GM21786 (cell line): ENCODE measurements around the gene CD226.
"Not testable (repeated sequence)": the region's sequence is repeated elsewhere in the genome, so short reads cannot be mapped to it uniquely, and the experiment has no call there.

ENCODE experiments used
- ATAC-seq: cut with Tn5 transposase; IDR thresholded peaks from one replicate; pipeline ENCODE4 v1.9.1; 2021; ENCODE audit not compliant: unreplicated experiment

CD226 gene

DNA sequence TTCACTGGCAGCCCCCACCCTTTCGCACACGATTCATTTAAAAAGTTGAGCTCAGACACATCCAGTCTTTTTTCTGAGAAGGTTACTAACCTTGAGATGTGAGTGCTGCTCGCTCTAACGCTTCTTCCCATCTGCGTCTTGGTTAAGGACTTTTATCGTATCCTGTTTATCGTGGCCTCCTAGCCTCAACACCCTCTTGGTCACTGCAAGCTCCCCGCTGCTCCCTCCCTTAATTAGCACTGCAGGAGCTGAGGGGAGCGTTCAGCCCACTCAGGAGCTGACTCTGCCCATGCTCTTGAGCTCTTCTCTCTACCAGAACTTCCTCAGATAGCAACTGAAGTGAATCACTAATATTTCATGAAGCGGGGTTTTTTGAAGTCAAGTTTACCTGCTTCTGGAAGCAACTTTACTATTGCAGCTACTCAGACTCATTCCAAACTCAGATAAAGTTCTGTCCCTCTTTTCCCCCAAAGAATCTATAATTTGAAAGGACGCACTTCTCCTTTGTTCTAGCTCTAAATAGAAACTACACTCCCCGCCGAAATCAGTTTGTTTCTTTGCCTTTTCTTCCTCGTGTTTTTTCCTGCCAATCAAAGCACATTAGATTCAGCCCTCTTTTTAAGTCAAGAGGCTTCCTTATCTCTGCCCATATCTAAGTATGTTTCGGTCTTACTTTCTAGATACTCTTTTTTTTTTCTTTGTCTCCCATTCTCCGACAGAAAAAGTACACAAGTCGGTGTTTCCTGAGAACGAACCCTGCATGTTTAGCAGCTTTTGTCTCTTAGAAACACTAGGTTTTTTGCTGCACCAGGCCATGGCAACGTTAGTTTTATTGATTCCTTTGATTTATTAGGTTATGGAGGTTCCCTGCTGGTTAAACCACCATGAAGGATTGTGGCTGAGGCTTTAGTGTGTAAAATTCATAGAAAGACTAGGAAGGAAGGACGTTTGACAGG, 9.3 kb upstream of the CD226 start:
- ATAC-seq, result no peak

GRCh38 chr18:69956057-69956456, 8.4 kb upstream of the CD226 start:
- ATAC-seq, result no peak

DNA sequence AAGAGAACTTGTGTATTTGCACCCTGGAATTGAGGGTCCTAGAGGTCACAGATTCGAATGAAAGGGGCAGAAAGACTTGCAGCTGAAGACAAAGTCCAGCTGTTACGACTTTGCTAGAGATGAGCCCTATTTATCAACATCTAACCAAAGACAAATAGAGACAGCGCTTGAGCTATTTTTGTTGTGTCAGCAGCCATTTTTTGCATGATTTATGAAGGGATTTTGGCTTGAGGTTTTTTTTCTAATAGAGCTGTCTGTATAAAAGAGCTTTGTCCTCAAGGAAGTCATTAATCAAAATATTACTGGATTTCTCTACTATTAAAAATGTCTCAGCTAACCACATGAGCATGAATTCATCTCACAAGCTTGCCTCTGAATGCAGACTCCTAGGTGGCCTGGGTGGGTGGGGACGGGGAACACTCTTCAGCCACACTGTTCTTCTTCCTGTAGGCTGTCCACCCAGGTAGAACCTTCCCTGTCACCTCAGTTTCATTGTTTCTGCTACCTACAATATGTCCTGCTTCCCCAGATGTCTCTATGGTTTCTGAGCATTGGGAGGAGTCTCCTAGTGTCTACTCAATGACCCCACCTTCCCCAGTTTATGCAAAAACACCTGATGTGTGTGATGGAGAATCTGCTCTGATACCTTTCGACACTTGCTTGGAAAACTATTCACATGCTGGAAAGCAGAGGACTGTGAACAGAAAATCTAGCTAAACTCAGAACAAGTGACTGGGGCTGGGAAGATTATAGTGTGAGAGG, 7.2 kb upstream of the CD226 start:
- peak; percentile 27 for ATAC-seq

DNA sequence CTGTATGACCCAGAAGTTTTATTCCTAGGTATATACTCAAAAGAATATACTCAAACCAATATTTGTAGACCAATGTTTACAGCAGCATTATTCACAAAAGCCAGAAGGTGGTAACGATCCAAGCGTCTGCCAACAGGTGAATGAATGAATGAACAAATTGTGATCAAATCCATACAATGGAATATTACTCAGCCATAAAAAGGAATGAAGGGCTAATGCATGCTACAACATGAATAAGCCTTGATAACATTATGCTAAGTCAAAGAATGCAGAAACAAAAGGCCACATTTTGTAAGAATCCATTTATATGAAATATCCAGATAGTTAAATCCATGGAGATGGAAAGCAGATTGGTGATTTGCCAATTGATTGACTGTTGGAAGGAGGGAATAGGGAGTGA, 5.5 kb upstream of the CD226 start:
- no peak for ATAC-seq

- ATAC-seq, result no peak
Observed at GRCh38 chr18:69951182-69951581, 3.5 kb upstream of the CD226 start.

DNA sequence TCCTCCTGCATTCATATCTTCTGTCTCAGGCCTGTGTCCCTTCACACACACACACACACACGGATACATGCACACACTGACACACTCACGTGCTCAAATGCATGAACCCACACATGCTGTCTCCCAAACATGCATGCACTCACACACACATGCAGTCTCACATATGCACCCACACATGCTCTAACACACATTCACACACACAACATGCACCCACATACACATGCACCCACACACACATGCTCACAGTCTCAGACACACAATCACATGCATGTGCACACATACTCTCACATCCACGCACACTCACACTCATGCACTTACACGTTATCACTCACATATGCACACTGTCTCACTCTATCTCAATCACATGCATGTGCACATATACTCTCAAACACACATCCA, 1.9 kb upstream of the CD226 start:
- no peak for ATAC-seq

DNA sequence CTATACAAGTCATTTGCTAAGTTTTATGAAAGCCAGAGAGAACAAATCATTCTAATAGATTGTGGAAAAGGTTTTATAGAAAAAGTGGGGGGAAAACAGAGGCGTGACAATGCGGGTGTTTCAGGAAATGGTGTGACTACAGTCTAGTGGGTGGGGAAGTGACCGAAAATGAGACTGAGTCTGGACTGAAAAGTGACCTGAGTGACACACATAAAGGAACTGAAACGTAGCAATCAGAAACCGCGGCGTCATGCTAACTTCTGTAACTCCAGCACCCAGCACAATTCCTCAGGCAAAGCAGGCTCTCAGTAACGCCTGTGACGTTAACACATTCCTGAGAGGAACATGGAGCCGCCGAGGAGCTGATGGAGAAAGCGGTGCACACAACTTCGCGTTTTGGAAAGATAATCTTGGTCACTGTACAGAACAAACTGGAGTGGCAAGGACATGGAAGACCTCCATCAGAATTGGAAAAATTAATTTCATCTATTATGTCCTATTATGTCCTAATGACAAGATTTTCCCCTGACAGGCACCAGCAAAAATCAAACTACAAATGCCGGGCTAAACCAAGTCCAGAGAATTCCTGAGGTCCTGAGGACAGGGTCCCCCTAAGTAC, 1.4 kb upstream of the CD226 start:
- peak; percentile 84 for ATAC-seq

DNA sequence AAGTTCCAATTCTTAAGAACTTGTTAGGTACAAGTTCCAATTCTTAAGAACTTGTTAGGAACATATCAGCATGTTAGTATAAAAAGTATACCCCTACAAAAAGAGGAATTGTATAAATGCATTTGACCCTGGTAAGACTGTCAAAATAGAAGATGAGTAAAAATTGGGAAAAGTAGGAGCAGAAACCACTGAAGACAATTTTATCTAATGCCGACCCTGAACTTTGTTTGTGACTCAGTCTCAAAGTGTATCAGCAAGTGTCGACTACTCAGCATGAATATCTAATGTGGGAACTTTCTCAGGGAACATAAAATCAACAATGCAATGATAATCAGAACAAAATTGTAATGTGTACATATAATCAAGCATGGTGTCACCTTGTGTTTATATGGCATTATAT, 583 bp upstream of the CD226 start:
- no peak for ATAC-seq

DNA sequence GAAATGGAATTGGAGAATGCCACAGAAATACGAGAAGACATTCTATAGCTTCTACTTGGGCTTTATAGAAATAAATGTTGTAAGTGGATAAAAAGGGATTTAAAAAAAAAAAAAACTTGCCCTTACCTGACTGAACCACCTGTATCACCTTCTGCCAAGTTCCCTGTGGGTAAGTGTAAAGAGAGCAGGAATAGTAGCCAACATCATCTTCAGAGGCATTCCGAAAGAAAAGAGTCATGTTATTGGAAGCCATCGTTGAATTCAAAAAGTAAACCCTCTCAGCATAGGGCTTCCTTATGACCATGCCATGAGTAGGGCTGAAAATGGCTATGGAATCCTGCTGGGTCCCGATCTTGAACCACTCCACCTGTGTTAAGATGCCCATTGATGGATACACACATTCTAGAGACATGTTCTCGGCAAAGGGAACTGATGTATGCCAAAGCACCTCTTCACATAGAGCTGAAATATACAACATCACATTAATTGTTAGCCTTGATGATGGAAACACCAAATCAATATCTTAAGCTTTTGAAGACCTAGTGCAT, 991 bp downstream of the CD226 start:
- no peak for ATAC-seq

GRCh38 chr18:69945220-69946114, 2.2 kb downstream of the CD226 start:
- ATAC-seq, result no peak

DNA sequence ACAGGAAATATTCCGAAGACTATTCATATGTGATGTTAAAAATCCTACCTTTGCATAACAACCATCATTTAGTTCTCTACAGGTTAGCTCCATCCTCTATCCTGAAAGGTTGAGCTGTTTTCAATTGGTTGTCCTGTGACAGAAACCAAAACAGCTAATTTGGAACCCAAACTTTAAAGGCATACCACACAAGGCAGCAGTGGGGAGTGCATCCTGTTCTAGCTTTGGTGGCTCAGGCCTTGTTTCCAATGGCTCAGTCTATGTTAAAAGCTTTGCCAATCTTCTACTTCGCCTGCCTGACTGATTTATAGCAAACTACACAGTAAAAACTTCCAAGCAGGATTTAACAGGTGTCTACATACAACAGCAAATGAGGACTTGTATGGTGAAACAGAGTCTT, 3.2 kb downstream of the CD226 start:
- no peak for ATAC-seq

DNA sequence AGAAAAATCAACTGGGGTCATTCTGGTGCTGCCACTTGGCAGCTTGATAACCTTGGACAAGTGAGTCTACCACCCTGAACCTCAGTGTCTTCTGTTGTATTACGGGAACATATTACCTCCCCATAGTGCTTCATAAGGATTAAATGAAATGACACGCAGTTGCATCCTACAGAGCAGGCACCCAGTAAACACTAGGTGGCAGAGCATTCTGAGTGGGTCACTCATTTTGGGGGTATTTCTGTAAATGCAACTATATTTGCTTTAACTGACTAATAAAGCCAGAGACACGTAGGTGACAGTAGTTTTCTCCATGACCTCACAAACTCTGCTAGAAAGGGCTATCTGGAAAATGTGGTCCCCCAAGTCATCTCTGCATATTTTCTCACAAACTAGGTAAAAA, 4.7 kb downstream of the CD226 start:
- ATAC-seq, result no peak

- no peak for ATAC-seq
Observed at GRCh38 chr18:69941183-69941582, 6.5 kb downstream of the CD226 start.

DNA sequence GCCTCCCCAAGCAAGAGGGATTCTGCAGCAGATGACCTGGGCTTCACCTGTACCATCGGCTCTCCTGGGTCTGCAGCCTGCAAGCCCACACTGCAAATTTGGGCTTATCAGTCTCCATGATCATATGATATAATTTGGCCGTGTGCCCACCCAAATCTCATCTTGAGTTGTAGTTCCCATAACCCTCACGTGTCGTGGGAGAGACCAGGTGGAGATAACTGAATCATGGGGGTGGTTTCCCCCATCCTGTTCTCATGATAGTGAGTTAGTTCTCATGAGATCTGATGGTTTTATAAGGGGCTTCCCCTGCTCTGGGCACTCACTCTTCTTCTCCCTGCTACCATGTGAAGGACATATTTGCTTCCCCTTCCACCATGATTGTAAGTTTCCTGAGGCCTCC, 7.9 kb downstream of the CD226 start:
- ATAC-seq, result not testable (repeated sequence)

- peak; percentile 31 for ATAC-seq
Observed at GRCh38 chr18:69936191-69936558, 11.5 kb downstream of the CD226 start.

GRCh38 chr18:69935319-69936190, 12.1 kb downstream of the CD226 start:
- ATAC-seq, result peak; percentile 95

DNA sequence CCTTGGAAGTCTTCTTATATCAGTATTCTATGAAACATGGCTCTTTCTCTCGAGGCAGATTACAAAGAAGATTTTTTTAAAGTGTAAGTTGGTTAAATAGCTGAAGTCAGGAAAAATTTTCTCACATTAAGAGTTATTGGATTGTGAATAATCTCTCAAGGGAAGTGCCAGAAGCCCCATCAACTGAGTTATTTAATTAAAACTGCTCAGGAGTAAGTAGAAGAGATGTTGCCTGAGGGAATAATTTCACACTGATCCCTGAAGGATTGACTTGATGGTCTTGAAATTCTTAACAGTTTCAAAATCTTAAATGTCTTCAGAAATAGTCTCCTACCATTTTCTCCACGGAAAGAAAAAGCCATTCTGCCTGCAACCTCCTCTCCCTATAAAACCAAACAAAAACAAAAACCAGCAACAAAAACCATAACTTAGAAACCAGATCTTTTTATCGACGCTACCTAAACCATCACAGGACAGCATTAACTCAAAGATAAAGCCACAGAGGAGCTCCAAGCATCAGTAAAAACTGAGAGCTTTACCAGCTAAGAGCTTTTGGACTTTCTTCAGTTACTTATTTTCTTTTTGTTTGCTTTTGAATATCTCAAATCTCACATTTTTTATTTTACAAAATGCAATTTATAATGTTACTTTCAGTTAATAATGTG, 12.9 kb downstream of the CD226 start:
- no peak for ATAC-seq

GRCh38 chr18:69929041-69929774, 18.5 kb downstream of the CD226 start:
- no peak for ATAC-seq
